H1 (cell line): ENCODE measurements around the gene PURA. TPM values are rescaled to one million over a fixed set of nuclear protein-coding genes. Genes with fewer than 3 reads are reported as not detected.

ENCODE experiments used
- CHD2 ChIP-seq: IDR thresholded peaks from 2 replicates; pipeline ENCODE4 v1.6.1; 2012; ENCODE audit warnings: low read length, improper control_type of control experiment
- HDAC6 ChIP-seq: IDR thresholded peaks from one replicate; pipeline ENCODE4 v1.7.1; 2012; ENCODE audit warnings: low read depth, mild to moderate bottlenecking, inconsistent platforms, low read length, moderate library complexity
- PHF8 ChIP-seq: fragments of 200-600 bp; sonication (generic); conservative IDR thresholded peaks from 2 replicates; pipeline ENCODE4 v1.7.1; 2012; ENCODE audit warnings: low read depth, mild to moderate bottlenecking, inconsistent platforms, low read length, moderate library complexity
- RAD21 ChIP-seq, 2 experiments: IDR thresholded peaks in 1 of 2; conservative IDR thresholded peaks in 1 of 2; 2 replicates each; pipeline ENCODE4 v1.6.1; 2011; ENCODE audit warnings: low read depth in 2 of 2, low read length in 2 of 2, improper control_type of control experiment in 1 of 2, inconsistent platforms in 1 of 2, mild to moderate bottlenecking in 1 of 2, moderate library complexity in 1 of 2
- polyA plus RNA-seq, 7 experiments: library from polyadenylated mRNA; depleted of rRNA in 3 of 7; stranded (reverse) in 5 of 7; unstranded in 2 of 7; fragments of >200 nt in 5 of 7; fragments of 200-250 nt in 2 of 7; gene quantifications; 1 replicate in 5 of 7; 2 replicates in 1 of 7; 4 replicates in 1 of 7; pipeline versions ENCODE4 v1.2.1 to v1.2.3, GENCODE V29; 2011 to 2013; ENCODE audit warnings: missing spikeins in 2 of 7, mixed read lengths in 2 of 7
- total RNA-seq: library from RNA; stranded (reverse); fragmentation: NEBNext Ultra II Directional; extraction: Animal tissue kit (Norgen Biotek cat#: 25700); gene quantifications from 2 replicates; pipeline ENCODE4 v1.2.1, GENCODE V29; 2021

PURA gene
- total and polyA plus RNA-seq, 2 of the 8 experiments (the other 6 are each of a cell fraction or from before 2014, with no cell fraction given): 0.98 to 2.1 TPM

- TF ChIP-seq HDAC6 (no peak), CHD2 (no peak), RAD21 (IDR thresholded peaks at IDR 0.05 in 1 of 2, conservative IDR thresholded peaks at IDR 0.05 in 1 of 2; ENCODE audit: low read depth in 2 of 2, low read length in 2 of 2) (peak; percentile 96 to 98), PHF8 (no peak)
- TF ChIP-seq, all 59 proteins: peak for 6
These were observed 43.3 kb downstream of the PURA start (continued) for GRCh38 chr5:140157032-140157781.
